HG03175 (cell line): Measurements from ENCODE around the gene UBC.
"Not testable (repeated sequence)": the region's sequence is repeated elsewhere in the genome, so short reads cannot be mapped to it uniquely, and the experiment has no call there.

Source experiments
- ATAC-seq: cut with Tn5 transposase; IDR thresholded peaks from one replicate; pipeline ENCODE4 v1.9.1; 2021; ENCODE audit warnings: mild to moderate bottlenecking, moderate library complexity; ENCODE audit not compliant: unreplicated experiment

Gene UBC

DNA sequence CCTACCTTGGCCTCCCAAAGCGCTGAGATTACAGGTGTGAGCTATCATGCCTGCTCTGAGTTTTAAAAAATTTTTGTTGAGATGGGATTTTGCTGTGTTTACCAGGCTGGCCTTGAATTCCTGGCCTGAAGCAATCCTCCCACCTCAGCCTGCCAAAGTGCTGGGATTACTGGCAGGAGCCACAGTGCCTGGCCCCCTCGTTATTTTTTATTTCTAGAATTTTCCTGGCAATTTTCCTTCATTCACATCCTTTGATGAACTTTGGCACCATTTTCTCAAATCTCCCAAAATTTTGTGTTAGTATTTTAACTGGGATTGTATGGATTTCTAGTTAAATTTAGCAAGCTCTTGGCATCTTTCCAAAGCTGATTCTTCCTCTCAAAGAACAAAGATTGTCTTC lies 26.2 kb downstream of the UBC start:
- no peak for ATAC-seq

DNA sequence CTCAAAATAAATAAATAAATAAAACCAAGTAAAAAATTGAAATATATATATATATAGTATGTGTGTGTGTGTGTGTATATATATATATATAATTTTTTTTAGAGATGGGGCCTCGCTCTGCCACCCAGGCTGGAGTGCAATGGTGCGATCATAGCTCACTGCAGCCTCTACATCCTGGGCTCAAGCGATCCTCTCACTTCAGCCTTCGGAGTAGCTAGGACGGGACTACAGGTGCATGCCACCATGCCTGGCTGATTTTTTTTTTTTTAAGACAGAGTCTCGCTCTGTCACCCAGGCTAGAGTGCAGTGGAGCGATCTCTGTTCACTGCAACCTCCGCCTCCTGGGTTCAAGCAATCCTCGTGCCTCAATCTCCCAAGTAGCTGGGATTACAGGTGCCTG lies 26.7 kb downstream of the UBC start:
- ATAC-seq: not testable (repeated sequence)

DNA sequence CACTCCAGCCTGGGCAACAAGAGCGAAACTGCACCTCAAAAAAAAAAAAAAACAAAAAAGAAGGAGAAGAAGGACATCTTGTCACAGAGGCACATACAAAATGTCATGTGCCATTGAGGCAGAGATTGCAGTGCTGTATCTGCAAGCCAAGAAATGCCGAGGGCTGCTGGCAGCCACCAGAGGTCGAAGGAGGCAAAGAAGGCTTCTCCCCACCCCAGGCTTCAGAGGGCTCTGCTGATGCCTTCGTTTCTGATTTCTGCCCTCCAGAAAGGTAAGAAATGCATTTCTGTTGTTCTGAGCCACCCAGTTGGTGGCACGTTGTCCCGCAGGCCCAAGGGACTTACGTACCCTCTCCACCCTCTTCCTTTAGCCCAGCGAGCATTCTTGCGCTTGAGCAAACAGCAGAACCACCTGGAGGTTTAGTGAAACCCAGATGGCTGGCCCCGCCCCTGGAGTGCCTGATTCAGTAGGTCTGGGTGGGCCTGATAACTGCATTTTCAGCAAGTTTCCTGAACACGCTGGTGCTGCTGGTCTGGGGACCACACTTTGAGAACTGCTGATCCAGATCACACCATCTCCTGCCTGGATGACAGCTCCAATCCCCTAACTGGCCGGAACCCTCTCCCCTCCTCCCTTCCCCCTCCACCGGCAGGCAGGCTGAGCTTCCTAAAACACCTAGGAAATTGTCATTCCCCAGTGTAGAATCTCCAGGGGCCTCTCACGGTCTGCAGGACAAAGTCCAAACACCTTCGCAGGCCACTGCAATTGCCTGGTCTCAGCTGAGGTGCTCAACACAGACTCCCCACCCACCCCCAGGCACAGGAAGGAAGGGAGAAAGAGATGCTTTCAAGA lies 29.6 kb downstream of the UBC start:
- ATAC-seq: peak; percentile 78

DNA sequence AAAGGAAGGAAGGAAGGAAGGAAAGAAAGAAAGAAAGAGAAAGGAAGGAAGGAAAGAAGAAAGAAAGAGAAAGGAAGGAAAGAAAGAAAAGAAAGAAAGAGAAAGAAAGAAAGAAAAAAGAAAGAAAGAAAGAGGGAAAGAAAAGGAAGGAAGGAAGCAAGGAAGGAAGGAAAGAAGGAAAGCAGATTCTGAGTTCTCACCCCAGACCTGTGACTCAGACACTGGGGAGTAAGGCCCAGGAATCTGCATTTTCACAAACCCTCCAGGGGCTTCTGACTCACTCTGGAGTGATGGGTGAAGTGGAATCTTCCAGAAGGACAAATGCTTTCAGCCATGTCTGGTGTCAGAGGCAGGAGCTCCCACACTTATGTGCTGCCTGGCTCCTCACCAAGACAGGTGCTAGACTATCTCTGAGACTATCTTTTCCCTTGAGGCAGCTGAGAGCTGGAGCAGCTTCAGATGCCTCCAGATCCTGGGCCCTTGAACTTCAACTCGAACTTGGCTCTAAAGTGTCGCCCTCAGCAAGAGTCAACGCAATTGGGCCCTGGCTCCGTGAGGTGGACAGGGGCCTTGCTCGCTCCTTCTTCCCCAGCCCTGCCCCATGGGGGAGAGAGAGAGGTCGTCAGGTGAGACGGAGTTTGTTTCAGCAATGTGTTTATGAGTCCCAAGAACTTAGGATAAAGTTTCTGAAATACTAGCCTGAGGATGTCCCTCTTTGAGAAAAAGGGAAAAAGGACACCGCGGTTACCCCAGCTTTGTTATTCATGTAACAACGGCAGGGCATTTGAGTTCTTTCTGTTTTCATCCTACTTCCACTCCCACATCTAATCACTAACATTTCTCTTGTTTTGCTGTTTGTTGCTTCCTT lies 31.0 kb downstream of the UBC start:
- ATAC-seq: no peak

DNA sequence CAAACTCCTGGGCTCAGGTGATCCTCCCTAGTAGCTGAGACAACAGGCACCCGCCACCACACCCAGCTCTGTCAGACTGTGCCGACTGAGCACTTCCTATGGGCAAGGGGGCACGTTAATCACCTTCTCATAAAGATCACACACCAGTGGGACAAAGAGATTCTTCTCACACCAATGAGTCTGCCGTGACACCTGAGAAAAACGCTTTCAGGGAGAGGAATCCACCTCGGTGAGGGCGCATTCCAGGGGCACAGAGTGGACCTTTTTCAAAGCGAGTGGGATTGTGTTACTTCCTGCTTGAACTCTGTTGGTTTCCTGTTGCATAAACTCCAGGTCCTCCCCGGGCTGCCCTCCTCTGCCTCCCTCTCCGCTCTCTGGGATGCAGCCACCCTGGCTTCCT lies 33.3 kb downstream of the UBC start:
- ATAC-seq: no peak

DNA sequence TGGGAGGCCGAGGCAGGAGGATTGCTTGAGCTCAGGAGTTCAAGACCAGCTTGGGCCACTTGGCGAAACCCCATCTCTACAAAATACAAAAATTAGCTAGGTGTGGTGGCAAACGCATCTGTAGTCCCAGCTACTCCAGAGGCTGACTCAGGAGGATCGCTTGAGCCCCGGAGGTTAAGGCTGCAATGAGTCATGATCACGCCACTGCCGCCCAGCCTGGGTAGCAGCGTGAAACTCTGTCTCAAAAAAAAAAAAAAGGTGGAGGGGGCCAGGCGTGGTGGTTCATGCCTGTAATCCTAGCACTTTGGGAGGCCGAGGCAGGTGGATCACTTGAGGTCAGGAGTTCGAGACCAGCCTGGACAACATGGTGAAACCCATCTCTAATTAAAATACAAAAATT lies 34.1 kb downstream of the UBC start:
- not testable (repeated sequence) for ATAC-seq

DNA sequence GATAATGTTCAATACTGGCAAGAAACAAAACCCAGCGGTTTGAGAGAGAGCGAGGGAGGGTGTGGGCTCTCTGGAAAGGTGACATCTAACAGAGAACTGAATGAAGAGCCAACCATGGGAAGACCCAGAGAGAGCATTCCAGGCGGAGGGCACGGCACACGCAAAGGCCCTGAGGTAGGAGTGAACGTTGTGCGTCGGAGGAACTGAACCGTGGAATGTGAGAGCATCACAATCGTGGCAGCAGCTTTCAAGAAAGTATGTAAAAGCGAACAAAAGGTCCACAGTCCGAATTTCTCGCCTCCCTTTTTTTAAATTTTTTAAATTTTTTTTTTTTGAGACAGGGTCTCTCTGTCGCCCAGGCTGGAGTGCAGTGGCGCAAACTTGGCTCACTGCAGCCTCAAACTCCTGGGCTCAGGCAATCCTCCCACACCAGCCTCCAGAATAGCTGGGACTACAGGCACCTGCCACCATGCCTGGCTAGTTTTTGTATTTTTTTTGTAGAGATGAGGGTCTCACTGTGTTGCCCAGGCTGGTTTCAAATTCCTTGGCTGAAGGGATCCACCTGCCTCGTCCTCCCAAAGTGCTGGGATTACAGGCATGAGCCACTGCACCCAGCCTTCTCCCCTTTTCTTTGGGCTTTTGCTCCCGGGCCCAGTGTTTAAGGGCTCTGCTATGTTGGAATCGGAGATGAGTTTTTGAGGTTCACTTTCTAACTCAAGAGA lies 35.5 kb downstream of the UBC start:
- no peak for ATAC-seq

DNA sequence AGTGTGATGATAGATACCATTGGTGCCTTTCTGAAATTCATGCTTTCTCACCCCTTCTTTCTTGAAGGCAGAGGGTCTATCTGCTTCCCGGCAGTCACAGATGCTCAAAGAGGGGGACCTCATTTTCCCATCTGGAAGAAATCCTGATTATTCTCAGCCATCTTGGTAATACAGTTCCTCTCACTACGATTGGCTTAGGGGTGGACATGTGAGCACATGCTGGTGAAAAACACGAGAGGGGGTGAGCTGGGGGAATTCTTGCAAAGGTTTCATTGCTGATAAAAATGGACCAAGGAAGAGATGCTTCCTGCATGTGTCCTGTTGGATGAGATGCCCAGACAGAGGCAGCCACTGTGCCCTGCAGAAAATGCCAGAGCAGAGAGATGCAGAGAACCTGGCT lies 37.0 kb downstream of the UBC start:
- ATAC-seq: no peak

DNA sequence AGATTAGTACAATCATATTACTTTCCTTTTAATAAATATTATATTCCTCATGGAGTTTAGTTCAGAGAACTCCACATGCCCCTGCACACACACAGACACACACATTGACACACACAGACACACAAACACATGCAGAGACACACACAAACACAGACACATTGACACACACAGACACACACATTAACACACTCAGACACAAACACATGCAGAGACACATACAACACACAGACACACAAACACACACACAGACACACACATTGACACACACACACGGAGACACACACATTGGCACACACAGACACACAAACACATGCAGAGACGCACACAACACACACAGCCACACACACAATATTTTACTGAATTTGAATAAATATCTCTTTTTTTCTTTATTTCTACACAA lies 38.3 kb downstream of the UBC start:
- ATAC-seq: no peak

DNA sequence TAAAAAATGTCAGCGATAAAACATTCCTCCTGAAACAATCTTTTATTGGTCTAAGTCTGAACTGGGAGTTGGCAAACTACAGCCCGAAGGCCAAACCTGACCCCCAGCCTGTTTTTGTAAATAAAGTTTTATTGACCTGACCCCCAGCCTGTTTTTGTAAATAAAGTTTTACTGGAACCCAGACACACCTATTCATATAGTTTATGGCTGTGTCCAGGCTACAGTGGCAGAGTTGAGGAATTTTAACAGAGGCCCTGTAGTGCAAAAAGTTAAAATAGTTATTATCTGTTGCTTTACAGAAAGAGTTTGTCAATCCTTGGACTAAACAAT lies 38.7 kb downstream of the UBC start:
- no peak for ATAC-seq

DNA sequence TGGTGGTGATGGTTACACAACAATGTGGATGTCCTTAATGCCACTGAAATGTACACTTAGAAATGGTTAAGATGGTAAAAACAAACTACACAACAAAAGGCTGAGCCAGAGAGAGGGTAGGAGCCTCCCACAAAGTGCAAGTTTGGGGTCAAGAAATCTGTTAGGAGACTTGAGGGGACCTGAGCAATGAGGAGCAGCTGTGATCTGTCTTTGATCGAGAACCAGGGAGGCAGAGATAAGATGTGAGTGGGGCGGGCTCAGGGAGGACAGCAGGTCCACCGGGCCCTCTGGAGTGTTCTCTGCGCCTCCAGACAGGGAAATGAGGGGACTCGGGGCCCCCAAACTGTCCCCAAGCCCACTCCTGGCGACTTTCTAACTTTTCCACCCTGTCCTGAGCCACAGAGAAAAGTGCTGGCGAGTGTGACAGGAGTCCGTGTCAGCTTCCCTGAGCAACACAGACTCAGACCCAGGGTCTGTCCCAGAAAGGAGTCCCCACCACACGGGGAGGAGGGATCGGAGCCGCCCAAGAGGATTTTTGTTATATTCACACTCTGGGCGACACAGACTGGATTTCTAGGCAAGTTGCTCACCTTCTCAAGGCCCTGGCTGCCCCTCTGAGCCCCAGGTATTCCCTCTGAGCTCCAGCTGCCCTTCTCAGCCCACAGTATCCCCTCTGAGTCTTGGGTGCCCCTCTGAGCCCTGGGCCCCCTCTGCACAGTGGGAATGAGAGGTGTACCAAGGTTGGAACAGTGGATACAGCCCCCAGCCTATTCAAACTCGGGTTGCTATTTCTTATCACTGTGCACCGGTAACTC lies 39.3 kb downstream of the UBC start:
- no peak for ATAC-seq

DNA sequence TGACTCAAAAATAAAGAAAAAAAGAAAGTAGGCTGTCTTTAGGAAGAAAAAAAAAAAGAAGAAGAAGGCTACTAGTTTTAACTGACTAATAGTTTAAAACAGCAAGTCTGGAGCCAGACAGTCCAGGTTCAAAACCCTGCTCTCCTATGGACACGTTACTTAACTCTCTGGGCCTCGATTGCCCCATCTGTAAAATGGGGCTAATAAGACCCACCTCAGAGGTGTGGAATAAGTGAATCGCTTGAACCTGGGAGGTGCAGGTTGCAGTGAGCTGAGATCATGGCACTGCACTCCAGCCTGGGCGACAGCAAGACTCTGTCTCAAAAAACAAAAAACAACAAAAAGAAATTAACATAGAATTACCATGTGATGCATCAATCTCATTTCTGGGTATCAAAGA lies 40.3 kb downstream of the UBC start:
- no peak for ATAC-seq

DNA sequence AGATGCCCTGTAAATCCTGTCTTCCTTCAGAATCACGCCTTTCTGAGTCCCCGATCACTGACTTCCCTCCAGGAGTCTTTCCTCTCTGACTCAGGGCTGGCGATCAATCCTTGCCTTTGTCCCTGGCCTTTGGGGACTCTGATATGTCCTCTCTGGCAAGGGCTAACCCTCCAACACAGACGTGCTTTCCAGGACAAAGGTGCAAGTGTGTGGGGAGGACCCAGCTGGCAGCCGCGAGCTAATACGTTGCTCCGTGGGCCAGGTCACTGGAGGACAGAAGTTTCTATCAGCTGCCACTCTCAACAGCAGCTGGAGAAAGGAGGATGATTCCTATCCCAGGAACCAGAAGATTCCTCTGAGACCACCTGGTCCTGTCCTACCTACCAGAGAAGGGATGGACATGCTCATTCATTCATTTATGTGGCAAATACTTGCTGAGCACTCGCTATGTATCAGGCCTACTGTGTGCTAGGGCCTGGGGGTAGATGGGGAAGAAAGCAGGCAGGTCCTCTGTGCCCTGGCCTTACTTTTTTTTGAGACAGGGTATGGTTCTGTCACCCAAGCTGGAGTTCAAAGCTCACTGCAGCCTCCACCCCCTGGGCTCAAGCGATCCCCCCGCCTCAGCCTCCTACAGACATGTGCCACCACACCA lies 42.3 kb downstream of the UBC start:
- ATAC-seq: no peak

DNA sequence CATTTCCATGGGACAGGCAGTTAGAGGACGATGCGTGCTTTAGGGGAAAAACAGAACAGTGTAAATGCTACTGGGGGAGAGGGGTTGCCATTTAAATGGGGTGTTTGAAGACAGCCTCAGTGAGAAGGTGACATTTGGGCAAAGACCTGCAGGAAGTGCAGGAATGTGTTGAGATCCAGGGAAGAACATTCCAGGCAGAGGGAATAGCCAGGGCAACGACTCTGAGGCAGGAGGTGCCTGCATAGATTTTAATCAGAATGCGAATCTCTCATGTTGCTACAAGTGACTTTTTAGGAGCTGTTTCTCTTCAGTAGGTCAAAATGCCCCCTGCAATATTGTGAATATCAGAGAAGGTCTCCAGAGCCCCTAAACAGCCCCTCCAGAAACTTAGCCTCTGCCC lies 43.2 kb downstream of the UBC start:
- no peak for ATAC-seq

DNA sequence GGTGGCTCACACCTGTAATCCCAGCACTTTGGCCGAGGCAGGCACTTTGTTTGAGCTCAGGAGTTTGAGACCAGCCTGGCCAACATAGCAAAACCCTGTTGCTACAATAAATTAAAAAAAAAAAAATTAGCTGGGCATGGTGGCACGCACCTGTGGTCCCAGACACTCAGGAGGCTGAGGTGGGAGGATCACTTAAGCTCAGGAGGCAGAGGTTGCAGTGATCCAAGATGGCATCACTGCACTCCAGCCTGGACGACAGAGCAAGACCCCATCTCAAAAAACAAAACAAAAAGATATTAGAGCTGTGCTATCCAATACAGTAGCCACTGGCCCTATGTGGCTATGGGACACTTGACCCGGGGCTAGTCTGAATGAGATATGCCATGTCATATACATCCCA lies 43.9 kb downstream of the UBC start:
- ATAC-seq: no peak

DNA sequence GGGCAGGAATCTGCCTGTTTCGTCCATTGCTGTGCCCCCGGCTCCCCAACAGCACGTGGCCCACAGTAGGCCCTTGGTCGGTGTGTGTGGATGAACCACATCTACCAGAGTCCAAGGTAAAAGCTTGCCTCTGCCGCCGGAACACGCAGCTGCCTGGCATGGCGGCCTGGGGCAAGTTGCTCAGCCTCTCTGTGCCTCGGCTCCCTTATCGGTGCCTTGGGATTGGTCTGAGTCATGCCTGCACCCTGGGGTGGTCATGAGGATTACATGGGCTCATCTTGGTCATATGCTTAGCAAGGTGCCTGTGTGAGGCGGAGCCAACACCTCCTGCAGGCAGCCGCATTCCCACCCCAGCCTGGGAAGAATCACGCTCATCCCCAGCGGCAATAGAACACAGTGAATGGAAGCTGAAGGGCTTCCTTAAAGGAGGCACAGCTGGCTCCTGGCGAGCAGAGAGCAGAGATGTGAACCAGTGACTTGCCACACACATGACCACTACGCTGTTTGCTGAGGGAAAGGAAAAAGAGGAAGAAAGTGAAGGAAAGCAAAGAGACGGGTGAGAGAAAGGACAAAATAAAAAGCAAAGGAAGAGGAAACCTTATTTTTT lies 45.3 kb downstream of the UBC start:
- ATAC-seq: no peak

DNA sequence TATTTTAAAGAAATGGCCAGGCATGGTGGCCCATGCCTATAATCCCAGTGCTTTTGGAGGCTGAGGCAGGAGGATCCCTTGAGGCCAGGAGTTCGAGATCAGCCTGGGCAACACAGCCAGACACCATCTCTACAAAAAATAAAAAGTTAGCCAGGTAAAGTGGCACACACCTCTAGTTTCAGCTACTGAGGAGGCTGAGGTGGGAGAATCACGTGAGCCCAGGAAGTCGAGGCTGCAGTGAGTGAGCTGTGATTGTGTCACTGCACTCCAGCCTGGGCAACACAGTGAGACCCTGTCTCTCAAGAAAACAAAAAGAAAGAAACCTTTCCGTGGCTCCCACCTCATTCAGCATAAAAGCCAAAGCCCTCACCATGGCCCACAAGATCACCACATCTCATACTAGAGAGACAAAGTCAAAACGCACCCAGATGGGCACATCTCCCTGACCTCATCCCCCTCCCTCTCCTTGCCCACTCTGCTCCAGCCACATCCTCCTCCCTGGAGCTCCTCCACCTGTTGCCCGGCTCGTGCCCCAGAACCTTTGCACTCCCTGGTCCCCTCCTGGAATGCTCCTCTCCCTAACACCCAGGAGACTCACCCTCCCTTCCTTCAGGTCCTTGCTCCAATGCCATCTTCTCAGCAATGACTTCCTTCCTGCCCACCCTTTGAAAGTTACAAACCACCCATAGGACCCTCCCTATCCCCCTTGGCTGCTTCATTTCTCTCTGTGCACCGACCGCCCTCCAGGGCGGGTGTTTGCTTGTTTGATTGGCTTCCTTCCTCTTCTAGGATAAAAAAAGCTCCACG lies 46.0 kb downstream of the UBC start:
- ATAC-seq: no peak

DNA sequence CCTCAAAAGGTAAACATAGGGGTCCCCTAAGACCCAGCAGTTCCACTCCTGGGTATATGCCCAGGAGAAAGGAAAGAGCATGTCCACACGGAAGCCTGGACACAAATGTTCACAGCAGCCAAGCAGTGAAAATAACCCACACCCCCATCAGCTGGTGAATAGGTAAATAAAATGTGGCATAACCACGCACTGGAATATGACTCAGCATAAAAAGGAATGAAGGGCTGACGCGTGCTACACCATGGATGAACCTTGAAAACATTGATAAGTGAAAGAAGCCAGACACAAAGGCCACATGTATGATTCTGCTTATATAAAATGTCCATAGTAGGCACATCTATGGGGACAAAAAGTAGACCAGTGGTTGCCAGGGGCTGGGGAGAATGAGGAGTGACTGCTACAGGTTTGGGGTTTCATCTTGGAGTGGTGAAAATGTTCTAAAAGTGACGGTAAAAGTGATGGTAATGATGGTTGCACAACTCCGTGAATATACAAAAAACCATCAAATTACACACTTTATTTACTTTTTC lies 47.0 kb downstream of the UBC start:
- ATAC-seq: no peak

DNA sequence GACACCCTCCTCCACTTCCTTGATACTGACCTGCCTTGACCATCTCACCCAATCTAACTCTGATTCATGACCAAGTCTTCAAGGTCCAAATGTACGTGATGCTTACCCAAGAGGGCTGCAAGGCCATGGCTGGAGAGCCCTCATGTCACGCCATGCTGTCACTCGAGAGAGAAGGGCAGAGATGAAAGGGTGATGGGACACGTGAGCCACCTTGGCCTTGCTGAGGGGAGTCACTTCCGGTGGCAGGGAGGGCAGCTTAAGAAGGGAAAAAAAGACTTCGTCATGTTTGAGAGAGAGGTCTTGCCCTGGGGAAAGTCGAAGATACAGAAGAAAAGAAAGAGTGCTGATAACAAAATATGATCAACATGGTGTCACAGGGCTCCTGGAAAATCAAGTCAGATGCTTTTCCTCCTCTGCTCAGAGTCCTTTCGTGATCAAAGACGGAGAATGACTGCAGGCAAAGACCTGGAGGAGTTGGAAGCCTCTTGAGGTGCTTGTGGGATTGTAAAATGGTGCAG lies 47.5 kb downstream of the UBC start:
- no peak for ATAC-seq
